B cell (primary cell): ENCODE measurements around the gene GIMAP8. TPM values are rescaled to one million over a fixed set of nuclear protein-coding genes. Genes with fewer than 3 reads are reported as not detected.

Experiments
- ATAC-seq: fragments of 200-7000 bp; cut with Tn5 transposase; one replicate; pipeline ENCODE4 v1.10.0; 2021; ENCODE audit warnings: low read depth, mild to moderate bottlenecking, moderate number of reproducible peaks, moderate library complexity
- CTCF ChIA-PET: fragments of 350-600 bp; sonication (Branson Sonifier 250); formaldehyde crosslinking; loops from one replicate; lab custom pipeline; 2021; ENCODE audit warnings: antibody characterized with exemption, inconsistent platforms; lab: Charles Lee
- POLR2A ChIA-PET: fragments of 350-600 bp; sonication (Branson Sonifier 250); formaldehyde crosslinking; loops from one replicate; lab custom pipeline; 2021; ENCODE audit warnings: antibody characterized with exemption; lab: Charles Lee
- DNase-seq: peaks from one replicate; pipeline ENCODE4 v3.0.0; 2013
- H2AFZ ChIP-seq: 2 replicates; pipeline ENCODE4 v1.6.1; 2012; ENCODE audit warnings: mild to moderate bottlenecking, low read depth, low read length; ENCODE audit not compliant: insufficient read depth, poor library complexity, severe bottlenecking
- H3K27ac ChIP-seq, 2 donors: 1 replicate in 1 of 2; 2 replicates in 1 of 2; pipeline ENCODE4 v1.5.1; 2012 to 2013; ENCODE audit warnings: low read length in 2 of 2, mild to moderate bottlenecking in 2 of 2, moderate library complexity in 1 of 2
- H3K27me3 ChIP-seq, 4 experiments: fragments of 200-600 bp in 1 of 4; sonication (generic) in 1 of 4; replicated peaks in 1 of 4; 1 replicate in 2 of 4; 2 replicates in 2 of 4; pipeline versions ENCODE4 v1.6.1 to v1.7.0; 2013 to 2016; ENCODE audit warnings: low read length in 3 of 4, mild to moderate bottlenecking in 2 of 4, mixed read lengths in 1 of 4, moderate library complexity in 1 of 4; ENCODE audit not compliant: insufficient read depth in 4 of 4, control insufficient read depth in 3 of 4; ENCODE audit errors: control extremely low read depth in 1 of 4
- H3K36me3 ChIP-seq, 2 experiments: replicated peaks in 1 of 2; 1 replicate in 1 of 2; 2 replicates in 1 of 2; pipeline versions ENCODE4 v1.6.1 to v1.7.1; 2013; ENCODE audit warnings: low read length in 1 of 2; ENCODE audit not compliant: insufficient read depth in 2 of 2, control insufficient read depth in 1 of 2; ENCODE audit errors: control extremely low read depth in 1 of 2, extremely low read depth in 1 of 2
- H3K4me1 ChIP-seq, 2 donors: fragments of 200-600 bp in 1 of 2; sonication (generic) in 1 of 2; 1 replicate in 1 of 2; 2 replicates in 1 of 2; pipeline versions ENCODE4 v1.5.1 to v1.6.1; 2013 to 2017; ENCODE audit warnings: low read length in 2 of 2; ENCODE audit not compliant: control insufficient read depth in 2 of 2, insufficient read depth in 2 of 2
- H3K4me2 ChIP-seq: replicated peaks from 2 replicates; pipeline ENCODE3; 2012; ENCODE audit warnings: mild to moderate bottlenecking, low read depth, low read length; ENCODE audit not compliant: poor library complexity, severe bottlenecking
- H3K4me3 ChIP-seq, 5 experiments: fragments of 200-600 bp in 1 of 5; sonication (generic) in 1 of 5; 1 replicate in 3 of 5; 2 replicates in 2 of 5; pipeline versions ENCODE4 v1.5.1 to v1.7.0; 2011 to 2016; ENCODE audit warnings: low read length in 4 of 5, mild to moderate bottlenecking in 4 of 5, low read depth in 2 of 5, control low read depth in 1 of 5, moderate library complexity in 1 of 5; ENCODE audit not compliant: insufficient read depth in 1 of 5; ENCODE audit errors: control extremely low read depth in 1 of 5, extremely low read depth in 1 of 5
- H3K79me2 ChIP-seq: fragments of 200-600 bp; sonication (generic); one replicate; pipeline ENCODE4 v1.6.0; 2016; ENCODE audit warnings: low read length; ENCODE audit not compliant: control insufficient read depth, insufficient read depth
- H3K9ac ChIP-seq: fragments of 200-600 bp; sonication (generic); 2 replicates; pipeline ENCODE4 v1.6.1; 2017; ENCODE audit warnings: mild to moderate bottlenecking, low read length, moderate library complexity
- H3K9me3 ChIP-seq, 3 donors: one replicate each; pipeline versions ENCODE4 v1.6.1 to v1.7.1; 2013; ENCODE audit warnings: low read length in 2 of 3; ENCODE audit not compliant: control insufficient read depth in 2 of 3, insufficient read depth in 1 of 3; ENCODE audit errors: control extremely low read depth in 1 of 3
- H4K20me1 ChIP-seq: 2 replicates; pipeline ENCODE4 v1.6.0; 2012; ENCODE audit warnings: mild to moderate bottlenecking, low read length; ENCODE audit not compliant: insufficient read depth, control insufficient read depth, poor library complexity, severe bottlenecking
- H3K27ac Mint-ChIP-seq: one replicate; pipeline ENCODE4 v1.8.0; 2021; ENCODE audit warnings: mixed read lengths
- H3K27me3 Mint-ChIP-seq: one replicate; pipeline ENCODE4 v1.8.0; 2021; ENCODE audit warnings: mixed read lengths
- H3K4me1 Mint-ChIP-seq: one replicate; pipeline ENCODE4 v1.8.0; 2021; ENCODE audit warnings: mixed read lengths
- H3K4me3 Mint-ChIP-seq: one replicate; pipeline ENCODE4 v1.8.0; 2021; ENCODE audit warnings: mixed read lengths
- H3K9me3 Mint-ChIP-seq: one replicate; pipeline ENCODE4 v1.8.0; 2022; ENCODE audit warnings: mixed read lengths; ENCODE audit not compliant: insufficient read depth
- EZH2 ChIP-seq: IDR thresholded peaks from 2 replicates; pipeline ENCODE4 v1.6.1; 2012; ENCODE audit warnings: borderline replicate concordance, low read depth, mild to moderate bottlenecking, moderate library complexity, low read length; ENCODE audit not compliant: insufficient read depth, poor library complexity, severe bottlenecking
- WGBS: methylation state at CpG from one replicate; pipeline ENCODE4 v1.1.5; 2013; ENCODE audit warnings: missing lambda C conversion rate; ENCODE audit not compliant: insufficient coverage; 5-methylcytosine and 5-hydroxymethylcytosine counted together
- intact Hi-C: fragments of 100-400 bp; cut with micrococcal nuclease; formaldehyde crosslinking; loops from one replicate; pipeline ENCODE4 v1.10.0; 2022
- polyA plus RNA-seq: library from polyadenylated mRNA; depleted of rRNA; stranded (reverse); fragments of >200 nt; gene quantifications from 2 replicates; pipeline ENCODE4 v1.2.3, GENCODE V29; 2012
- total RNA-seq, 2 donors: library from RNA; stranded (reverse); fragments of 120-200 nt in 1 of 2; gene quantifications; 1 replicate in 1 of 2; 2 replicates in 1 of 2; pipeline versions ENCODE4 v1.2.3 to v1.2.4, GENCODE V29; 2013 to 2022
- TF ChIP-seq, protein P1 (sequence below): fragments of 200-600 bp; IDR thresholded peaks from one replicate; pipeline ENCODE4 v1.8.0; 2022; ENCODE audit warnings: antibody characterized with exemption, mild to moderate bottlenecking

Gene GIMAP8
- total and polyA plus RNA-seq, 2 donors (not counting 1 experiment from before 2014, with no cell fraction given) = 0.34 to 0.47 TPM

DNA sequence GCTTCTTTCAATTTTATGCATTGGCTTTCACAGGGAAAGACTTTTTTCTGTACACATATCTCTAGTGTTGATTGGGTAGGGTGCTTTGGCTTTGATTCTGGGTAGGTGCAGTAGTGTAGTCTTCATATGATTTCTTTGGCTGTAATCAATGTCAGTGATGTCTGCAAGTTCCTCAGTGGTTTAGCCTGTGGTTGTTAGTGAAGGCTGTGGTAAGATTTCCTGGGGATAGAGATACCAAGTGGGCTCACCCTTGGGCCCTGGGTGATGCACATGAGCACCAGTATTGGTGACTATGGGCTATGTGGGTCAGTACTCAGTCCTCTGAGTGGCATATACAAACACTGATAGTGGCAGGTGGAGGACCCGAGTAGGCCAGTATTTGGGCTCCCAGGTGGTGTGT, 13.0 kb downstream of the GIMAP8 start:
- Histone ChIP-seq H2AFZ (no peak overlapping the region), H4K20me1 (no peaks in the 10 kb centered on the region), H3K9ac (no peak overlapping the region), H3K79me2 (no peaks in the 10 kb centered on the region), H3K27ac (no peak overlapping the region), H3K4me2 (no peak overlapping the region), H3K36me3 (no peaks in the 10 kb centered on the region), H3K4me3 (no peak overlapping the region), H3K9me3 (peaks cover 0 to 19% (median 6%) of the 10 kb centered on the region in 3 donors), H3K4me1 (no peaks in the 10 kb centered on the region), H3K27me3 (no peaks in the 10 kb centered on the region)
- WGBS = 79% methylated on average over 1 of the region's 1 CpG
- no peak for TF ChIP-seq EZH2
- TF ChIP-seq, protein P1, sequence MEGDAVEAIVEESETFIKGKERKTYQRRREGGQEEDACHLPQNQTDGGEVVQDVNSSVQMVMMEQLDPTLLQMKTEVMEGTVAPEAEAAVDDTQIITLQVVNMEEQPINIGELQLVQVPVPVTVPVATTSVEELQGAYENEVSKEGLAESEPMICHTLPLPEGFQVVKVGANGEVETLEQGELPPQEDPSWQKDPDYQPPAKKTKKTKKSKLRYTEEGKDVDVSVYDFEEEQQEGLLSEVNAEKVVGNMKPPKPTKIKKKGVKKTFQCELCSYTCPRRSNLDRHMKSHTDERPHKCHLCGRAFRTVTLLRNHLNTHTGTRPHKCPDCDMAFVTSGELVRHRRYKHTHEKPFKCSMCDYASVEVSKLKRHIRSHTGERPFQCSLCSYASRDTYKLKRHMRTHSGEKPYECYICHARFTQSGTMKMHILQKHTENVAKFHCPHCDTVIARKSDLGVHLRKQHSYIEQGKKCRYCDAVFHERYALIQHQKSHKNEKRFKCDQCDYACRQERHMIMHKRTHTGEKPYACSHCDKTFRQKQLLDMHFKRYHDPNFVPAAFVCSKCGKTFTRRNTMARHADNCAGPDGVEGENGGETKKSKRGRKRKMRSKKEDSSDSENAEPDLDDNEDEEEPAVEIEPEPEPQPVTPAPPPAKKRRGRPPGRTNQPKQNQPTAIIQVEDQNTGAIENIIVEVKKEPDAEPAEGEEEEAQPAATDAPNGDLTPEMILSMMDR = no peak
- H3K27me3 Mint-ChIP-seq = peaks cover 13% of the 10 kb centered on the region
- H3K9me3 Mint-ChIP-seq = peaks cover 20% of the 10 kb centered on the region
- ATAC-seq (no peak), DNase-seq (no peak)
- CTCF ChIA-PET = no interaction called here
- intact Hi-C loops = no loop called here
- no peak overlapping the region for H3K27ac Mint-ChIP-seq
- no peaks in the 10 kb centered on the region for H3K4me1 Mint-ChIP-seq
- H3K4me3 Mint-ChIP-seq = no peak overlapping the region
- POLR2A ChIA-PET = no interaction called here

DNA sequence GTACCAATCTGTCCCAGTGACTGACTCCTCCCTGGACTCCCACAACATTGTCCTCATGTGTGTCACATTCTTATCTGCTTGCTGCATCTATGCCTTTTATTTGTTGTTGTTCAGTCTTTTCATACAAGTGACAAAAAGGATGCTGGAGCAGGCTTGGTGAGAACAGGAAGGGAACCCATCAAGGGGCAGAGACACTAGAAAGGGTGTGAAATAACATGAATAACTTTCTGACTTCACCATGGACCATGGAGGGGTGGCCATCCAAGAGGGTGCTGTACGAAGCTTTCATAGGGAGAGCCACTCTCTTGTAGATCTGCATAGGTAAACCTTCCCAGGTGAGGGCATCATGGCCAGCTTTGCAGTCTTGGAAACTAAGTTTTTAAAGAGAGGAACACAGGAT, 14.5 kb downstream of the GIMAP8 start:
- Histone ChIP-seq H2AFZ (no peak overlapping the region), H3K4me2 (no peak overlapping the region), H4K20me1 (no peaks in the 10 kb centered on the region), H3K27ac (no peak overlapping the region), H3K4me3 (no peak overlapping the region), H3K27me3 (peaks cover 0 to 5% (median 0%) of the 10 kb centered on the region in 4 experiments), H3K9me3 (peaks cover 0 to 19% (median 6%) of the 10 kb centered on the region in 3 donors), H3K9ac (no peak overlapping the region), H3K36me3 (no peaks in the 10 kb centered on the region), H3K4me1 (no peaks in the 10 kb centered on the region), H3K79me2 (no peaks in the 10 kb centered on the region)
- POLR2A ChIA-PET = no interaction called here
- ATAC-seq = no peak
- no peak for TF ChIP-seq EZH2
- TF ChIP-seq, protein P1 = no peak
- H3K4me3 Mint-ChIP-seq = no peak overlapping the region
- intact Hi-C loops = no loop called here
- WGBS = 80% methylated on average over 1 of the region's 1 CpG
- CTCF ChIA-PET = no interaction called here
- peaks cover 20% of the 10 kb centered on the region for H3K9me3 Mint-ChIP-seq
- DNase-seq = no peak
- H3K4me1 Mint-ChIP-seq = no peaks in the 10 kb centered on the region
- peaks cover 14% of the 10 kb centered on the region for H3K27me3 Mint-ChIP-seq
- no peak overlapping the region for H3K27ac Mint-ChIP-seq
